HepG2 (cell line): ENCODE data around the gene TMEM238. TPM values are rescaled to one million over a fixed set of nuclear protein-coding genes. Genes with fewer than 3 reads are reported as not detected.
A peak's percentile ranks its signal among the peaks of the same experiment; 100 is the strongest.

Source experiments
- AKNA ChIP-seq: sonication (generic); formaldehyde crosslinking; IDR thresholded peaks from 2 replicates; pipeline ENCODE4 v1.4.0; 2020; ENCODE audit warnings: missing genetic modification reagents, borderline replicate concordance
- DMAP1 ChIP-seq: IDR thresholded peaks from 2 replicates; pipeline ENCODE4 v1.6.1; 2016
- GATAD2A ChIP-seq: IDR thresholded peaks from 2 replicates; pipeline ENCODE4 v1.6.1; 2016
- HOXA9 ChIP-seq: sonication (generic); formaldehyde crosslinking; IDR thresholded peaks from 2 replicates; pipeline ENCODE4 v1.8.1; 2022; ENCODE audit warnings: missing genetic modification reagents, mild to moderate bottlenecking, moderate library complexity, borderline replicate concordance
- MEF2D ChIP-seq: sonication (generic); formaldehyde crosslinking; IDR thresholded peaks from 2 replicates; pipeline ENCODE4 v1.5.1; 2020; ENCODE audit warnings: mild to moderate bottlenecking, missing genetic modification reagents
- NBN ChIP-seq: fragments of 450-650 bp; conservative IDR thresholded peaks from 2 replicates; pipeline ENCODE4 v1.6.1; 2017
- NR1H2 ChIP-seq: sonication (generic); formaldehyde crosslinking; IDR thresholded peaks from 2 replicates; pipeline ENCODE4 v1.8.1; 2022; ENCODE audit warnings: low read depth, missing genetic modification reagents, borderline replicate concordance
- PHF8 ChIP-seq: sonication (generic); formaldehyde crosslinking; IDR thresholded peaks from 2 replicates; pipeline ENCODE4 v1.5.0; 2020; ENCODE audit warnings: missing genetic modification reagents
- SP2 ChIP-seq: sonication (generic); formaldehyde crosslinking; IDR thresholded peaks from 2 replicates; pipeline ENCODE4 v1.5.1; 2020; ENCODE audit warnings: mild to moderate bottlenecking, missing genetic modification reagents
- ZBTB40 ChIP-seq, 2 experiments: fragments of 450-650 bp in 1 of 2; sonication (generic) in 1 of 2; formaldehyde crosslinking in 1 of 2; IDR thresholded peaks; 2 replicates each; pipeline versions ENCODE4 v1.6.1 to v1.8.0; 2016 to 2022; ENCODE audit warnings: antibody characterized with exemption in 1 of 2, mild to moderate bottlenecking in 1 of 2, missing genetic modification reagents in 1 of 2
- ZNF350 ChIP-seq: sonication (generic); formaldehyde crosslinking; IDR thresholded peaks from 2 replicates; pipeline ENCODE4 v1.4.0; 2020; ENCODE audit warnings: mild to moderate bottlenecking, low read depth, missing genetic modification reagents, borderline replicate concordance
- ZNF549 ChIP-seq: sonication (generic); formaldehyde crosslinking; IDR thresholded peaks from 2 replicates; pipeline ENCODE4 v1.5.0; 2020; ENCODE audit warnings: missing genetic modification reagents
- ZNF570 ChIP-seq: sonication (generic); formaldehyde crosslinking; IDR thresholded peaks from 2 replicates; pipeline ENCODE4 v1.4.0; 2020; ENCODE audit warnings: mild to moderate bottlenecking, missing genetic modification reagents, borderline replicate concordance
- polyA plus RNA-seq, 8 experiments: library from polyadenylated mRNA; depleted of rRNA in 3 of 8; stranded (reverse) in 7 of 8; unstranded in 1 of 8; fragments of >200 nt; fragmentation: Illumina TruSeq in 4 of 8; extraction: Trizol in 4 of 8; gene quantifications; 2 replicates each; pipeline versions ENCODE4 v1.2.1 to v1.2.3, GENCODE V29; 2011 to 2016; ENCODE audit warnings: low read depth in 4 of 8, missing spikeins in 1 of 8, mixed read lengths in 1 of 8; ENCODE audit not compliant: insufficient read depth in 1 of 8
- total RNA-seq, 5 experiments: library from RNA; depleted of rRNA; stranded (reverse); fragments of >200 nt; fragmentation: Illumina TruSeq; extraction: Trizol; gene quantifications; 2 replicates each; pipeline ENCODE4 v1.2.3, GENCODE V29; 2016; ENCODE audit warnings: low read depth in 1 of 5
- TF ChIP-seq, protein P1 (sequence below): IDR thresholded peaks from 2 replicates; pipeline ENCODE4 v1.6.1; 2016

Gene TMEM238
- total and polyA plus RNA-seq, 2 of the 13 experiments (the other 11 are each of a cell fraction or from before 2014, with no cell fraction given), result not detected

GRCh38 chr19:55407800-55408532 lies 23.9 kb upstream of the TMEM238 start (continued):
- TF ChIP-seq, protein P1, sequence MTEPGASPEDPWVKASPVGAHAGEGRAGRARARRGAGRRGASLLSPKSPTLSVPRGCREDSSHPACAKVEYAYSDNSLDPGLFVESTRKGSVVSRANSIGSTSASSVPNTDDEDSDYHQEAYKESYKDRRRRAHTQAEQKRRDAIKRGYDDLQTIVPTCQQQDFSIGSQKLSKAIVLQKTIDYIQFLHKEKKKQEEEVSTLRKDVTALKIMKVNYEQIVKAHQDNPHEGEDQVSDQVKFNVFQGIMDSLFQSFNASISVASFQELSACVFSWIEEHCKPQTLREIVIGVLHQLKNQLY (CRISPR knock-in tag), result no peak
- peak; percentile 61; the same call in 1 of the 2 replicates for TF ChIP-seq ZNF350 (CRISPR knock-in tag)
- 0 out of 2 replicates have a peak, but pooled peaks have one; percentile 69 for TF ChIP-seq DMAP1 (CRISPR knock-in tag)
- peak; percentile 82 for TF ChIP-seq SP2 (CRISPR knock-in tag)
- no peak for TF ChIP-seq NR1H2 (CRISPR knock-in tag)
- no peak for TF ChIP-seq ZNF549 (CRISPR knock-in tag)
- peak; percentile 68 for TF ChIP-seq PHF8
- peak; percentile 81; the same call in 1 of the 2 replicates for TF ChIP-seq HOXA9 (CRISPR knock-in tag)
- TF ChIP-seq NBN, result no peak
- 0 out of 2 replicates have a peak, but pooled peaks have one; percentile 63 for TF ChIP-seq ZNF570 (CRISPR knock-in tag)
- TF ChIP-seq ZBTB40 (IDR thresholded peaks at IDR 0.05), result no peak
- TF ChIP-seq ZBTB40 (CRISPR knock-in tag; IDR thresholded peaks at IDR 0.05), result peak; percentile 18; the same call in 1 of the 2 replicates
- peak; percentile 21; the same call in 1 of the 2 replicates for TF ChIP-seq GATAD2A (CRISPR knock-in tag)
- TF ChIP-seq MEF2D, result peak; percentile 48; the same call in 1 of the 2 replicates
- no peak for TF ChIP-seq AKNA (CRISPR knock-in tag)
